GM21381 (cell line): ENCODE data around the gene QKI.
A peak's percentile ranks its signal among the peaks of the same experiment; 100 is the strongest.
"Not testable (repeated sequence)": the region's sequence is repeated elsewhere in the genome, so short reads cannot be mapped to it uniquely, and the experiment has no call there.

Experiments used
- ATAC-seq: cut with Tn5 transposase; IDR thresholded peaks from one replicate; pipeline ENCODE4 v1.9.1; 2021; ENCODE audit warnings: mild to moderate bottlenecking, moderate library complexity; ENCODE audit not compliant: unreplicated experiment

QKI gene

GRCh38 chr6:163438298-163438939, 23.9 kb downstream of the QKI start:
- ATAC-seq = no peak

GRCh38 chr6:163438940-163439335, 24.4 kb downstream of the QKI start:
- ATAC-seq = peak; percentile 59

GRCh38 chr6:163439390-163439789, 24.9 kb downstream of the QKI start:
- not testable (repeated sequence) for ATAC-seq

- ATAC-seq = no peak
Observed at GRCh38 chr6:163439997-163440396, 25.5 kb downstream of the QKI start.

GRCh38 chr6:163442336-163442735, 27.8 kb downstream of the QKI start:
- no peak for ATAC-seq

- ATAC-seq = no peak
Observed at GRCh38 chr6:163444077-163444476, 29.6 kb downstream of the QKI start.

- no peak for ATAC-seq
Observed at GRCh38 chr6:163446549-163446948, 32.0 kb downstream of the QKI start.

GRCh38 chr6:163449076-163449475, 34.6 kb downstream of the QKI start:
- no peak for ATAC-seq

- ATAC-seq = no peak
Observed at GRCh38 chr6:163454425-163454824, 39.9 kb downstream of the QKI start.

GRCh38 chr6:163455552-163455951, 41.0 kb downstream of the QKI start:
- no peak for ATAC-seq

GRCh38 chr6:163457637-163458561, 43.4 kb downstream of the QKI start:
- ATAC-seq = no peak

GRCh38 chr6:163459007-163459406, 44.5 kb downstream of the QKI start:
- ATAC-seq = no peak

GRCh38 chr6:163459536-163459935, 45.0 kb downstream of the QKI start:
- no peak for ATAC-seq

- ATAC-seq = peak; percentile 82
Observed at GRCh38 chr6:163460307-163460782, 45.8 kb downstream of the QKI start.

- ATAC-seq = no peak
Observed at GRCh38 chr6:163461696-163462095, 47.2 kb downstream of the QKI start.

GRCh38 chr6:163463180-163463579, 48.7 kb downstream of the QKI start:
- no peak for ATAC-seq

- ATAC-seq = no peak
Observed at GRCh38 chr6:163463795-163464194, 49.3 kb downstream of the QKI start.

GRCh38 chr6:163466839-163467390, 52.4 kb downstream of the QKI start:
- ATAC-seq = no peak

GRCh38 chr6:163468738-163469137, 54.2 kb downstream of the QKI start:
- no peak for ATAC-seq

GRCh38 chr6:163469459-163469985, 55.0 kb downstream of the QKI start:
- no peak for ATAC-seq

GRCh38 chr6:163470611-163471010, 56.1 kb downstream of the QKI start:
- ATAC-seq = no peak
